Measurements from ENCODE around the gene MYO16.

Gene MYO16

GRCh38 chr13:108663710-108664109 lies 34.3 kb downstream of the MYO16 start:
- ATAC-seq (no peak), DNase-seq (no peak)

- ATAC-seq, result no peak
- DNase-seq, result no peak
Observed at GRCh38 chr13:108667205-108667604, 37.8 kb downstream of the MYO16 start.

GRCh38 chr13:108669381-108669780 lies 40.0 kb downstream of the MYO16 start:
- DNase-seq, result no peak

GRCh38 chr13:108674346-108674745 lies 44.9 kb downstream of the MYO16 start:
- ATAC-seq (no peak), DNase-seq (no peak)

More at GRCh38 chr13:108669381-108669780, 40.0 kb downstream of the MYO16 start:
- ATAC-seq, result no peak

GRCh38 chr13:108674771-108675170 lies 45.4 kb downstream of the MYO16 start:
- DNase-seq (no peak), ATAC-seq (no peak)

- ATAC-seq (no peak), DNase-seq (no peak)
Observed at GRCh38 chr13:108676620-108677019, 47.2 kb downstream of the MYO16 start.

GRCh38 chr13:108677806-108678205 lies 48.4 kb downstream of the MYO16 start:
- DNase-seq (no peak), ATAC-seq (no peak)

- ATAC-seq, result no peak
- DNase-seq, result no peak
Observed at GRCh38 chr13:108680011-108680410, 50.6 kb downstream of the MYO16 start.

GRCh38 chr13:108681986-108682575 lies 52.7 kb downstream of the MYO16 start:
- no peak for DNase-seq
- no peak for ATAC-seq

GRCh38 chr13:108682714-108683113 lies 53.3 kb downstream of the MYO16 start:
- DNase-seq, result no peak
- no peak for ATAC-seq

GRCh38 chr13:108686027-108686426 lies 56.6 kb downstream of the MYO16 start:
- no peak for ATAC-seq
- no peak for DNase-seq

GRCh38 chr13:108690726-108691125 lies 61.3 kb downstream of the MYO16 start:
- DNase-seq, result no peak
- ATAC-seq, result no peak

GRCh38 chr13:108700422-108701170 lies 71.2 kb downstream of the MYO16 start:
- ATAC-seq (no peak), DNase-seq (no peak)

GRCh38 chr13:108702171-108702570 lies 72.8 kb downstream of the MYO16 start:
- DNase-seq, result no peak
- no peak for ATAC-seq

- DNase-seq, result no peak
- no peak for ATAC-seq
Observed at GRCh38 chr13:108705031-108705430, 75.6 kb downstream of the MYO16 start.

GRCh38 chr13:108707584-108707983 lies 78.2 kb downstream of the MYO16 start:
- DNase-seq (no peak), ATAC-seq (no peak)

- no peak for ATAC-seq
Observed at GRCh38 chr13:108708921-108709320, 79.5 kb downstream of the MYO16 start.

GRCh38 chr13:108711386-108711785 lies 82.0 kb downstream of the MYO16 start:
- DNase-seq (no peak), ATAC-seq (no peak)

More at GRCh38 chr13:108708921-108709320, 79.5 kb downstream of the MYO16 start:
- DNase-seq, result no peak

- ATAC-seq, result no peak
- DNase-seq, result no peak
Observed at GRCh38 chr13:108725471-108725870, 96.1 kb downstream of the MYO16 start.

GRCh38 chr13:108728370-108728769 lies 99.0 kb downstream of the MYO16 start:
- DNase-seq (no peak), ATAC-seq (no peak)

GRCh38 chr13:108733022-108733560 lies 103.7 kb downstream of the MYO16 start:
- ATAC-seq (no peak), DNase-seq (no peak)

- ATAC-seq (no peak), DNase-seq (no peak)
Observed at GRCh38 chr13:108734676-108735075, 105.3 kb downstream of the MYO16 start.

GRCh38 chr13:108741930-108742329 lies 112.5 kb downstream of the MYO16 start:
- ATAC-seq (no peak), DNase-seq (no peak)

All from stimulated activated naive CD8-positive, alpha-beta T cell treated with anti-CD3 and anti-CD28 coated beads, Interleukin-15, Interleukin-2, amounts not matched to agents 100 U/mL and 50 U/mL, for 24 hours (primary cell).